NOMO-1 (cell line): ENCODE results near the gene TP53AIP1.

ENCODE experiments used
- DNase-seq, 2 experiments: peaks; one replicate each; lab custom pipeline; 2025; ENCODE audit not compliant: unreplicated experiment in 2 of 2; lab: John Stamatoyannopoulos, UW

Gene TP53AIP1

GRCh38 chr11:128946648-128947047, 4.0 kb upstream of the TP53AIP1 start:
- DNase-seq: no peak

DNA sequence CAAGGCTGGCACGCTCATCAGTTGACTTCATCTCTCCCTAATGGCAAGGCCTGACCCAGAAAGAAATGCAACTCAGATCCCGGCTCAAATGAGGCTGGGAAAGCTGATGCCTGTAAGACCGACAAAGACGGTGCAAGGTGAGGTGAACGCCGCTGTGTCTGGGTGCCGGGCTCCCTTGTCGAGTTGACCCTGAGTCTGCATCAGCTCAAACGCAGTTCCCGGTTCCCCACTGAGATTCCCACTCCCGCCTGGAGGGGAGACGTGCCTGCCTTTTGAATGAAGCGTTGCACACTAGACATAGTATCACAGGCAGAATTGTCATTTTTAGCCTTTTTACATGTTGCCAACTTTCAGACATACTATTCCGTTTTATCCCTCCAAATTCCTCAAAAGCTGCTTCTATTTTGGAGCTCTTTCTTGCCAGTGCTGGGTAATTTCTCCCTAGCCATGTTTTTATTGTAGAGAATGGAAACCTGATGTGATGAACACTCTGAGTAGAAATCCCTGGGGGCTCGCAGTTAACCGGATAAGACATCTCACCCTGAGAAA, 831 bp upstream of the TP53AIP1 start:
- DNase-seq: no peak

GRCh38 chr11:128942272-128942612, 429 bp downstream of the TP53AIP1 start:
- DNase-seq: no peak

DNA sequence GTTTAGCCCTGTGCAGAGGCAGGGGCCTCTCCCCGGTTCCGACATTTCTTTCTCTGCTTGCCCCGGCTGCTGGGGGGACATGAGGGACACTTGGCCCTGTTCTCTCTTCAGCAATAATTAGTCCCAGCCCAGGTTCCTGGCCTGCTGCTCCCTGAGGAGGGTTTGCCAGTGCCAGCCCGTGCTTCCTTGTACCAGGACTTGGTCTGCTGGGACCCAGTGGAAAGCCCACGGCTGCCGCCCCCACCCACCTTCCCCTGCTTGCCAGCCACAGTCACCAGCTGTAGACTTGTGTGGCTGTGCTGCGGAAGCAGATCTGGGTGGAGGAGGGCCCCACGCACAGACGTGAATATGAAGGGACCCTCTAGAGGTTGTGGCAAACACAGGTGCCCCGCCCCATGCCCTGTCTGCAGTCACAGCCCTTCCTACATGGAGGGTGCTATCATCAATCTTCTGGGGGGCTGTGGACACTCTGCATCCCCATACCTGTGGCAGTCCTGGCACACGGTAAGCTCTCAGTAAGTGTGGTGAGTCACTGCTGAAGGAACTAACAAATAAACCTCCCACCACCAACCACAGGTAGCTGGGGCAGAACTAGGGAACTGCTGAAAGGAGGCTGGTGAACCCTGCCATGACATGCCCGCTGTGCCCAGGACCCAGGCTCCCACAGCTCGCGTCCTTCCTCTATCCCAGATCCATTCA, 949 bp downstream of the TP53AIP1 start:
- DNase-seq: no peak

DNA sequence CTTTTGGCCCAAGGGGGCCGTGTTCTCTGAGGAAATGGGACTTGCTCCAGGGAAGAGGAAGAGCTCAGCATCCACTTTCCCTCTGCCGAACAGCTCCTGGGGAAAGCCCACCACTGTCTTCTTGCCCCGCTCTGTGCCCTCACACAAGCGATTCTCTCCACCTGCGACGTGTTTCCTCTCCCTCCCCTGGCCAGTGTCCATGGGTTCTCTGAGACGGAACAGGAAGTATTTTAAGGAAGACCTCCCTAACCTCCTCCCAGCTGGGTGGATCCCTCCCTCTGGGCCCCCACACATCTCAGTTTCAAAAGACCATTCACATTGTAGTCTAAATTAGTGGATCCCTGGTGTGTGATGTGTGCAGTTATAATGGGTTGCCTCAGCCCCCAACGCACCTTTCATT, 1.6 kb downstream of the TP53AIP1 start:
- DNase-seq: no peak

GRCh38 chr11:128940603-128941002, 2.1 kb downstream of the TP53AIP1 start:
- DNase-seq: no peak

GRCh38 chr11:128940156-128940555, 2.5 kb downstream of the TP53AIP1 start:
- DNase-seq: no peak

GRCh38 chr11:128939591-128939990, 3.1 kb downstream of the TP53AIP1 start:
- DNase-seq: no peak

- DNase-seq: no peak
These were observed 4.3 kb downstream of the TP53AIP1 start for GRCh38 chr11:128938156-128938885.

DNA sequence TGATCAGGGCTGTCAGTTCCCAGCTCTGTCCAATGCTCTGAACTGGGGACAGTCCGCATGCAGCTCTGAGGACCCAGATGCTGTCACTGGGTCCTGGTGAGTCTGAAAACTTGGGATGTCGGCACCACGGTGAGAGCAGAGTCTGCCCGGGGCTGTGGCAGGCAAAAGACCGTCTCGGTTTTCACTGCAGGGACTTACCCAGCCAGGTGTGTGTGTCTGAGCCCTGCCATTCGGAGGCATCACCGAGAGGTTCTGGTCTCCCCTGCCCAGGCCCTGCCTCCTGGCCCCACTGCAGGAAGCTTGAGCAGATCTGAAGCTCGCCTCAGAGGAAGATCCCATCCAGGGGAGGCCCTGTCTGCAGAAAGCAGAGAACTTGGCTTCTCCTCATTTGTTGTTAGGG, 5.2 kb downstream of the TP53AIP1 start:
- no peak for DNase-seq

DNA sequence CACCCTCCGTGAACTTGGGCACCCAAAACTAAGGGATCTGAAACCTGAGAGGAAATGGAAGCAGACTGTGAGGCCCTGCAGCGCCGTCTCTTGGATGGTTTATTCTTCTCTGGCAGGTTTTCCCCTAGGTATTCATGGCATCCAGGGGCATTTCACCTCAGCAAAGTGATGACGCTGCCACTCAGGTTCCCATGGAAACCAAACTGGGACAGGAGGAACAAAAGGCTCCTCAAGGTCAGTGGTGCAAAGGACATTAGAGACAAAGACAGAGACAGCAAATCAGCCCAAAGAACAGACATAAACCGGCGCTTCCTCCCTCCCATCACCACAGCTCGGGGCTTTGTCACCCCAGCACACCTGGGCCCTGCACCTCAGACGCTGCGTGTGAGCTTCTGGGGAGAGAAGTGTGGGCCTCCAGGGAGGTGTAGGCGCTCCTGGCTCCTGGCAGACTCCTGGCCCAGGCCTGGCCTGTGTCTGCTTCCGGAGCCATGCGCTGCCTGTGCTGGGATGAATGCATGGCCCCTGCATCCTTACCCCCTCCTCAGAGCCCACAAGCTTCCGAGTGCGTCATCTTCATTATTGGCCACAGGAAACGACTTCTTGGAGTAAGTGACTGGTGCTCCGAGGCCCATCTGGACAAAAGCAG, 5.9 kb downstream of the TP53AIP1 start:
- no peak for DNase-seq

GRCh38 chr11:128934926-128935325, 7.7 kb downstream of the TP53AIP1 start:
- no peak for DNase-seq

GRCh38 chr11:128934351-128934750, 8.3 kb downstream of the TP53AIP1 start:
- DNase-seq: no peak

- DNase-seq: no peak
These were observed 9.0 kb downstream of the TP53AIP1 start for GRCh38 chr11:128933481-128934178.

- no peak for DNase-seq
These were observed 11.0 kb downstream of the TP53AIP1 start for GRCh38 chr11:128931668-128932067.

- DNase-seq: no peak
These were observed 11.6 kb downstream of the TP53AIP1 start for GRCh38 chr11:128931066-128931465.

DNA sequence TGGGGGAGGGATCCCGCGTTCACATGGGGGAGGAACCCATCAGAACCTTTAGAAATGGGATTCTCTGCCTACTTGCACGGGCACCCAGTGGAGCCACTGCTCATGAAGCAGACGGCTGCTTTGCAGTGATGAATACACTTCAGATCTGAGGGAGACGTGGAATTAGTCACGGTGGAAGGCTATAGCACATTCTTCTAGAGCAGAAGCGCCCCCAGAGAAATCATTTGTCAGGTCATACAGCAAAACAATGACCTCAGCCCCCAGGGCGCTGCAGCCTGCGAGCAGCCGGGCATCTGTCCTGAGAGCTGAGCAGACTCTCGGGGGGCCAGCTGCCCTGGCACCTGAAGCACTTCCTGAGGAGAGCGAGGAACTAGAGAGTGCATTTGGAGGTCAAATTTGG, 12.7 kb downstream of the TP53AIP1 start:
- DNase-seq: no peak

- no peak for DNase-seq
These were observed 13.2 kb downstream of the TP53AIP1 start for GRCh38 chr11:128929468-128929867.

GRCh38 chr11:128928400-128928799, 14.3 kb downstream of the TP53AIP1 start:
- peak; percentile 29 to 54 for DNase-seq

DNA sequence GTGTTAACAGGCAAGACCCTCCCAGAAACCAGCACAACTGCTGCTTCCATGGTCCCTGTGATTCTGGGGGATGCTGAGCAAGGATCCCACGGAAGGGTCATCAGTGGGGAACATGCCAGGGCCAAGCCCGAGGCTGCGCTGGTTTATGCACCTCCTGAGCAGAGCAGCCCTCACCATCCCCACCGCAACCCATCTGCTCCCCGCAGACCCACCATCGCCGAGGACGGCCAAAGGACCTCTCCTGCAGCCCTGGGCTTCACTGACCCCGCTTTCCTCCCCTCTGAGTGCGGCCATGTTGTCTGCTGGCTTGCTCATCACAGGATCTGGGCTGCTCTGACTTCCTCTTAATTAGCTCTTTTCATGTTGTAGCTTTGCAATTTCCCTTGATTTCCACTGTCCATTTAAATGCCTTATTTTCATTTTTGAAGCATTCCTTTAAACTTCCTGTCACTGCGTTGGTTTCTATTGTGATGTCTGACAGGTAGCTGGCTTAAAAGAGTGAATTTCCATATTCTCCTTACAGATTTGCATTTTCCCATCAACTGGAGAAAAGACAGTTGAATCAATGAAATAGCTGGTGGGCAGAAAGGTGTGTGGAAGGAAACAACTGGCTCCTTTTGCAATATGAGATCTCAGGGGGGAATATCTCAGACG, 14.9 kb downstream of the TP53AIP1 start:
- DNase-seq: no peak

DNA sequence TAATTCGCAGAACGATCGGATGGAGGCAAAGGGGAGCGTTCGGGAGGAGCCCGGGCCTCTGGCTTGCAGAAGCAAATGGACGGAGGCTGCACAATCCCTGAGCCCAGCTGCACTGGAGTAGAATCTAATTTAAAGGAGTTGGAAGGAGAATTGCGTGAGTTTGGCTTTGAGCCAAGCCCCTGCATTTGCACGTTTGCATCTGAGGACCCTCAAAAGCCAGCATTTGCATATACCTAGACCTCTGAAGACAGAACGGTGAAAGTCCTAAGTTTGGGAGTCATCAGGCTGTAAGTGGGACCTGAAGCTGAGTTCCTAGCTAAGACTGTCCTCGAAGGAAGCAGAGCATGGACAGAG, 15.6 kb downstream of the TP53AIP1 start:
- no peak for DNase-seq
